ENCODE measurements around the gene HLCS.

Gene HLCS

DNA sequence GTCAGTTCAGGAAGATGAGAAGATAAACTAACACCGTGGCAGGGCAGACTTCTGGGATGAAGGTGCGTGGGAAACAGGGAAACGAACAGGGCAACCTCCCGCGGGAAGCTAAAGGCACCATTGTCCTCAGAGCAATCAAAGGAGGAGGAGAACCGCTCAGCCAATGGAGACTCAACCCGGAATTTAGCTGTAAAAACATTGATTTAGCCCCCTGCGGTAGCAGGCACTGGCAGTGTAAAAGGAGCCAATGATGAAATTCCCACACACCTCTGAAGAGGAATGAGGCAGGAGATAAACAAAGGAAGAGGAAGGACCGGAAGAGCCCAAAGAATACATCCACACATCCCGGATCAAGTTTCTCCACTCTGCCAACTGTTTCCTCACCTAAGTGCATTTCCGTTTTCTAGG, 19.5 kb downstream of the HLCS start:
- Mint-ChIP-seq H3K36me3 (ENCODE audit: low read depth) (peaks cover 47% of the 10 kb centered on the region), H3K27ac (peak overlapping the region in 1 of 3 experiments; percentile 5), H3K27me3 (ENCODE audit: low read depth) (no peaks in the 10 kb centered on the region), H3K4me1 (peaks cover 3% of the 10 kb centered on the region), H3K9me3 (peaks cover 4% of the 10 kb centered on the region), H3K4me3 (peak overlapping the region in 1 of 3 experiments; percentile 45)
- TF ChIP-seq, protein P1, sequence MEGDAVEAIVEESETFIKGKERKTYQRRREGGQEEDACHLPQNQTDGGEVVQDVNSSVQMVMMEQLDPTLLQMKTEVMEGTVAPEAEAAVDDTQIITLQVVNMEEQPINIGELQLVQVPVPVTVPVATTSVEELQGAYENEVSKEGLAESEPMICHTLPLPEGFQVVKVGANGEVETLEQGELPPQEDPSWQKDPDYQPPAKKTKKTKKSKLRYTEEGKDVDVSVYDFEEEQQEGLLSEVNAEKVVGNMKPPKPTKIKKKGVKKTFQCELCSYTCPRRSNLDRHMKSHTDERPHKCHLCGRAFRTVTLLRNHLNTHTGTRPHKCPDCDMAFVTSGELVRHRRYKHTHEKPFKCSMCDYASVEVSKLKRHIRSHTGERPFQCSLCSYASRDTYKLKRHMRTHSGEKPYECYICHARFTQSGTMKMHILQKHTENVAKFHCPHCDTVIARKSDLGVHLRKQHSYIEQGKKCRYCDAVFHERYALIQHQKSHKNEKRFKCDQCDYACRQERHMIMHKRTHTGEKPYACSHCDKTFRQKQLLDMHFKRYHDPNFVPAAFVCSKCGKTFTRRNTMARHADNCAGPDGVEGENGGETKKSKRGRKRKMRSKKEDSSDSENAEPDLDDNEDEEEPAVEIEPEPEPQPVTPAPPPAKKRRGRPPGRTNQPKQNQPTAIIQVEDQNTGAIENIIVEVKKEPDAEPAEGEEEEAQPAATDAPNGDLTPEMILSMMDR (IDR thresholded peaks at IDR 0.05; ENCODE audit: unreplicated experiment in 3 of 3), result no peak

DNA sequence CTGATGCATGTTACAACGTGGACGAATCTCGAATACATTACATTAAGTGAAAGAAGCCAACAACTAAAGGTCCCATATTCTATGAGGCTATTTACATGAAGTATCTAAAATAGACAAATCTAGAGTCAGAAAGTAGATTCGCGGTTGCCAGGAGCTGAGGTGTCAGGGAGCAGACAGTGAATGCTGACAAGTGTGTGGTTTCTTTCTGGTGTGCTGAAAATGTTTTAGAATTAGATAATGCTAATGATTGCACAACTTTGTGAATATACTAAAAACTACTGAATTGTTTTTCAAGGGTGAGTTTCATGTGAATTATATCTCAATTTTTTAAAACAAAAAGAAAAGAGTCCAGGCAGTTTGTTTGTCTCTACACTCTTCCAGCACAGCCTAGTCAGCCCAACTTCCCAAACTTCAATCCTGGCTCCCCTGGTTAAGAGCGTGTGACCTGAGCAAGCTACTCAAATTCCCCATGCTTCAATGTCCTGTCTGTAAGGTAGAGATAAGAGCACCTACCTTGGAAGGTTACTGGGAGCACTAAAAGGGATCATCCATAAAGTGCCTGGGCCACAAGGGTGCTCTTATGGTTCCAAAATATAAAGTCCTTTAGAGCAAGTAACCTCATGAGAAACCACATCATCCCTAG, 20.9 kb downstream of the HLCS start:
- H3K27me3 Mint-ChIP-seq (ENCODE audit: low read depth), result peaks cover 3% of the 10 kb centered on the region
- H3K9me3 Mint-ChIP-seq, result peaks cover 4% of the 10 kb centered on the region
- no peak overlapping the region for H3K4me3 Mint-ChIP-seq
- H3K27ac Mint-ChIP-seq, result no peak overlapping the region
- H3K36me3 Mint-ChIP-seq (ENCODE audit: low read depth), result peaks cover 42% of the 10 kb centered on the region
- H3K4me1 Mint-ChIP-seq, result peaks cover 3% of the 10 kb centered on the region
- TF ChIP-seq, protein P1 (IDR thresholded peaks at IDR 0.05; ENCODE audit: unreplicated experiment in 3 of 3), result no peak

- H3K27ac Mint-ChIP-seq, result no peak overlapping the region
- H3K27me3 Mint-ChIP-seq (ENCODE audit: low read depth), result peaks cover 4% of the 10 kb centered on the region
- TF ChIP-seq, protein P1 (IDR thresholded peaks at IDR 0.05; ENCODE audit: unreplicated experiment in 3 of 3), result no peak
- H3K4me3 Mint-ChIP-seq, result no peak overlapping the region
- H3K9me3 Mint-ChIP-seq, result no peaks in the 10 kb centered on the region
- peaks cover 31% of the 10 kb centered on the region for H3K36me3 Mint-ChIP-seq (ENCODE audit: low read depth)
- peaks cover 21% of the 10 kb centered on the region for H3K4me1 Mint-ChIP-seq
Observed at GRCh38 chr21:36936361-36937135, 29.9 kb downstream of the HLCS start.

GRCh38 chr21:36934864-36935420, 31.5 kb downstream of the HLCS start:
- no peak overlapping the region for H3K4me3 Mint-ChIP-seq
- TF ChIP-seq, protein P1 (IDR thresholded peaks at IDR 0.05; ENCODE audit: unreplicated experiment in 3 of 3), result no peak
- H3K4me1 Mint-ChIP-seq, result peaks cover 21% of the 10 kb centered on the region
- peak overlapping the region in 1 of 3 experiments; percentile 26 for H3K27ac Mint-ChIP-seq
- no peaks in the 10 kb centered on the region for H3K9me3 Mint-ChIP-seq
- peaks cover 31% of the 10 kb centered on the region for H3K36me3 Mint-ChIP-seq (ENCODE audit: low read depth)
- H3K27me3 Mint-ChIP-seq (ENCODE audit: low read depth), result no peaks in the 10 kb centered on the region

DNA sequence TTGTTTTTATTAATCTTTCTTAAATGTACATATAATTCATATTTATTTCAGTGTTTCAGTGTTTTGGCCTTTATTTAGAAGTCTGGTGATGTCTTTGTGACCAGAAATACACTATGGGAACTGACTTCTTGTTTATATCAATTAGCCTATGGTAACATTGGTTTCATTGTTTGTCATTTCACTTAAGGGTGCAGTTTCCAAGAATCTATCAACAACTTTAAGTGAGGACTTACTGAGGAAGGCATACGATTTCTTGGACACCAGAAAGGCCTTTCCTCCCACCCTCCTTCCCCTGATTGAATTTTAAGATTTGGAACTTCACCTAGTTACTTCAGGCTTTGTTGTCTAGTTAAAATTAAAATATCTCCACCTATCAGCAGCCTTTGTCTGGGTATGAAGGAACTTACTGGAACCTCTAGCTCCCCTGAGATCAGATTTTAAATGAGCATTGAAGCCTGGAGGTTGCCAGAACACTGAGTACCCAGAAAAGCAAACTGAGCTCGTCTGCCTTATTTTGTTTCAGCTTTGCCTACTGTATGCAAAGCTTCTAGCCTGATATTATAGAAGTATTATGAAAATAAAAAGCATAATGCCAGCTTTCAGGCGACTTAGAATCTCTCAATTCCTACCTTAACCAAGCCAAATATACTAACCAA, 34.2 kb downstream of the HLCS start:
- TF ChIP-seq, protein P1 (IDR thresholded peaks at IDR 0.05; ENCODE audit: unreplicated experiment in 3 of 3), result no peak
- Mint-ChIP-seq H3K4me1 (peaks cover 22% of the 10 kb centered on the region), H3K4me3 (no peak overlapping the region), H3K9me3 (no peaks in the 10 kb centered on the region), H3K27ac (no peak overlapping the region), H3K36me3 (ENCODE audit: low read depth) (peaks cover 26% of the 10 kb centered on the region), H3K27me3 (ENCODE audit: low read depth) (peaks cover 4% of the 10 kb centered on the region)
